BJ (cell line): ENCODE results near the gene GOLGA6B. TPM values are rescaled to one million over a fixed set of nuclear protein-coding genes. Genes with fewer than 3 reads are reported as not detected.
"Not testable (repeated sequence)": the region's sequence is repeated elsewhere in the genome, so short reads cannot be mapped to it uniquely, and the experiment has no call there.

Experiments used
- CTCF ChIA-PET: fragments of 350-600 bp; formaldehyde crosslinking; extraction: SDS; loops from one replicate; lab custom pipeline; 2021; ENCODE audit warnings: antibody characterized with exemption, inconsistent platforms; lab: Yijun Ruan, JAX
- POLR2A ChIA-PET: fragments of 300-600 bp; sonication (Branson Sonifier 250); formaldehyde crosslinking; extraction: SDS; loops from one replicate; lab custom pipeline; 2021; ENCODE audit warnings: antibody characterized with exemption; lab: Charles Lee
- DNase-seq: peaks from one replicate; pipeline ENCODE4 v3.0.0-alpha.2; 2011; ENCODE audit warnings: low read depth
- H3K27me3 ChIP-seq: 2 replicates; pipeline ENCODE4 v1.6.0; 2011; ENCODE audit warnings: low read length; ENCODE audit not compliant: control insufficient read depth, insufficient read depth
- H3K36me3 ChIP-seq: 2 replicates; pipeline ENCODE4 v1.5.1; 2011; ENCODE audit warnings: low read length; ENCODE audit not compliant: control insufficient read depth, insufficient read depth
- H3K4me3 ChIP-seq: 2 replicates; pipeline ENCODE4 v1.5.1; 2011; ENCODE audit warnings: low read depth, mild to moderate bottlenecking, control low read depth, low read length
- CTCF ChIP-seq: IDR thresholded peaks from 2 replicates; pipeline ENCODE4 v1.5.1; 2011; ENCODE audit warnings: low read depth, mild to moderate bottlenecking, control low read depth, inconsistent platforms, low read length, moderate library complexity; ENCODE audit not compliant: insufficient read depth
- polyA plus RNA-seq: library from polyadenylated mRNA; depleted of rRNA; stranded (reverse); fragments of >200 nt; gene quantifications from 2 replicates; pipeline ENCODE4 v1.2.3, GENCODE V29; 2011

GOLGA6B gene
- polyA plus RNA-seq, 1 experiment: not detected

GRCh38 chr15:72616491-72617210, 37.8 kb upstream of the GOLGA6B start:
- POLR2A ChIA-PET: no interaction called here
- DNase-seq: no peak
- Histone ChIP-seq H3K27me3 (no peaks in the 10 kb centered on the region), H3K36me3 (no peaks in the 10 kb centered on the region), H3K4me3 (no peak overlapping the region)
- TF ChIP-seq CTCF: no peak
- CTCF ChIA-PET: no interaction called here

- H3K36me3 ChIP-seq, DNase-seq, H3K27me3 ChIP-seq, POLR2A ChIA-PET, H3K4me3 ChIP-seq: not testable (repeated sequence)
- CTCF ChIA-PET: interaction anchor here (0.7 kb wide), 1 partner anchor 47 kb away, joined by 3 read pairs; no protein-coding TSS in a partner anchor
Measured at GRCh38 chr15:72623854-72624253, 30.6 kb upstream of the GOLGA6B start.

- H3K27me3 ChIP-seq, POLR2A ChIA-PET, DNase-seq, H3K36me3 ChIP-seq, H3K4me3 ChIP-seq: not testable (repeated sequence)
- CTCF ChIA-PET: interaction anchor here (2.5 kb wide), 1 partner anchor 26 kb away, joined by 8 read pairs; no protein-coding TSS in a partner anchor
Measured at GRCh38 chr15:72626153-72626552, 28.3 kb upstream of the GOLGA6B start.

- H3K4me3 ChIP-seq, H3K36me3 ChIP-seq, H3K27me3 ChIP-seq, POLR2A ChIA-PET, DNase-seq, CTCF ChIA-PET: not testable (repeated sequence)
- peak; percentile 17; the same call in 1 of the 2 replicates for TF ChIP-seq CTCF
Measured at GRCh38 chr15:72628249-72629067, 26.0 kb upstream of the GOLGA6B start.

GRCh38 chr15:72629068-72629570, 25.4 kb upstream of the GOLGA6B start:
- CTCF ChIA-PET, POLR2A ChIA-PET, H3K36me3 ChIP-seq, DNase-seq, H3K4me3 ChIP-seq, H3K27me3 ChIP-seq: not testable (repeated sequence)

- H3K27me3 ChIP-seq, POLR2A ChIA-PET, H3K36me3 ChIP-seq, CTCF ChIA-PET: not testable (repeated sequence)
- H3K4me3 ChIP-seq: peak overlapping the region; percentile 32
- DNase-seq: peak; percentile 12
Measured at GRCh38 chr15:72636519-72637282, 17.8 kb upstream of the GOLGA6B start.

- DNase-seq, H3K27me3 ChIP-seq, H3K36me3 ChIP-seq, CTCF ChIA-PET, POLR2A ChIA-PET, H3K4me3 ChIP-seq: not testable (repeated sequence)
Measured at GRCh38 chr15:72639759-72640483, 14.6 kb upstream of the GOLGA6B start.

GRCh38 chr15:72642271-72642670, 12.2 kb upstream of the GOLGA6B start:
- POLR2A ChIA-PET, H3K4me3 ChIP-seq, H3K36me3 ChIP-seq, CTCF ChIA-PET, H3K27me3 ChIP-seq, DNase-seq: not testable (repeated sequence)

- DNase-seq, POLR2A ChIA-PET, H3K27me3 ChIP-seq, CTCF ChIA-PET, H3K4me3 ChIP-seq, H3K36me3 ChIP-seq: not testable (repeated sequence)
Measured at GRCh38 chr15:72648631-72649253, 5.8 kb upstream of the GOLGA6B start.
